GM23338 (cell line): ENCODE measurements around the gene GOLGA6L26.
"Not testable (repeated sequence)": the region's sequence is repeated elsewhere in the genome, so short reads cannot be mapped to it uniquely, and the experiment has no call there.

Experiments used
- CREB1 ChIP-seq: fragments of 250-450 bp; sonication (Bioruptor Pico); IDR thresholded peaks from 2 replicates; pipeline ENCODE4 v1.5.0; 2020; ENCODE audit warnings: low read depth, mild to moderate bottlenecking, moderate library complexity
- CTCF ChIP-seq, 2 experiments: fragments of 200-600 bp in 1 of 2; sonication (generic) in 1 of 2; conservative IDR thresholded peaks; 2 replicates each; pipeline versions ENCODE4 v1.5.1 to v1.6.1; 2016 to 2017; ENCODE audit warnings: antibody characterized with exemption in 2 of 2, low read depth in 2 of 2, mild to moderate bottlenecking in 2 of 2, moderate library complexity in 1 of 2
- ETS1 ChIP-seq: IDR thresholded peaks from 2 replicates; pipeline ENCODE4 v1.6.1; 2016; ENCODE audit warnings: antibody characterized with exemption
- EZH2 ChIP-seq: fragments of 200-600 bp; sonication (generic); IDR thresholded peaks from one replicate; pipeline ENCODE4 v1.8.0; 2017; ENCODE audit warnings: antibody characterized with exemption, mild to moderate bottlenecking, low read depth; ENCODE audit not compliant: unreplicated experiment
- EZH2phosphoT487 ChIP-seq: fragments of 200-600 bp; sonication (generic); IDR thresholded peaks from one replicate; pipeline ENCODE4 v1.8.1; 2018; ENCODE audit warnings: antibody characterized with exemption; ENCODE audit not compliant: unreplicated experiment
- JUNB ChIP-seq: IDR thresholded peaks from one replicate; pipeline ENCODE4 v1.6.1; 2016; ENCODE audit warnings: antibody characterized with exemption; ENCODE audit not compliant: unreplicated experiment
- POLR2AphosphoS5 ChIP-seq: IDR thresholded peaks from 2 replicates; pipeline ENCODE4 v1.6.1; 2016; ENCODE audit warnings: antibody characterized with exemption, low read depth
- REST ChIP-seq: IDR thresholded peaks from one replicate; pipeline ENCODE4 v1.6.1; 2018; ENCODE audit warnings: antibody characterized with exemption; ENCODE audit not compliant: unreplicated experiment
- STAT1 ChIP-seq: IDR thresholded peaks from one replicate; pipeline ENCODE4 v1.6.1; 2016; ENCODE audit warnings: antibody characterized with exemption; ENCODE audit not compliant: unreplicated experiment
- ZNF331 ChIP-seq: fragments of 250-450 bp; sonication (Bioruptor Pico); IDR thresholded peaks from 2 replicates; pipeline ENCODE4 v1.5.0; 2020; ENCODE audit warnings: low read depth, mild to moderate bottlenecking, moderate library complexity

GRCh38 chr15:23378946-23379345 lies 45.0 kb upstream of the GOLGA6L26 start:
- TF ChIP-seq REST; CREB1; POLR2AphosphoS5; EZH2phosphoT487; EZH2; CTCF (conservative IDR thresholded peaks at IDR 0.05; ENCODE audit: low read depth in 2 of 2); ETS1; JUNB; STAT1; ZNF331 (CRISPR knock-in tag): not testable (repeated sequence)
